CD4-positive, alpha-beta memory T cell (primary cell): ENCODE data around the gene SNF8. TPM values are rescaled to one million over a fixed set of nuclear protein-coding genes. Genes with fewer than 3 reads are reported as not detected.

Experiments
- CTCF ChIA-PET: fragments of 350-600 bp; sonication (Branson Sonifier 250); formaldehyde crosslinking; loops from one replicate; lab custom pipeline; 2021; ENCODE audit warnings: inconsistent platforms; ENCODE audit not compliant: partially characterized antibody; lab: Charles Lee
- POLR2A ChIA-PET: fragments of 350-600 bp; sonication (Branson Sonifier 250); formaldehyde crosslinking; loops from one replicate; lab custom pipeline; 2021; ENCODE audit not compliant: partially characterized antibody; lab: Charles Lee
- DNase-seq, 5 donors: peaks; one replicate each; pipeline versions ENCODE4 v3.0.0 to v3.0.0-alpha.2; 2020 to 2022; ENCODE audit warnings: mixed read lengths in 1 of 5
- H3K27ac ChIP-seq: one replicate; pipeline ENCODE4 v1.7.0; 2013; ENCODE audit warnings: low read depth, low read length
- H3K27me3 ChIP-seq: 2 replicates; pipeline ENCODE4 v1.7.0; 2013; ENCODE audit warnings: mild to moderate bottlenecking, low read length, moderate library complexity; ENCODE audit not compliant: insufficient read depth
- H3K36me3 ChIP-seq: 2 replicates; pipeline ENCODE4 v1.7.0; 2013; ENCODE audit warnings: mild to moderate bottlenecking, low read length, moderate library complexity; ENCODE audit not compliant: insufficient read depth
- H3K4me1 ChIP-seq: 2 replicates; pipeline ENCODE4 v1.7.0; 2013; ENCODE audit warnings: mild to moderate bottlenecking, low read length, moderate library complexity; ENCODE audit not compliant: insufficient read depth
- H3K4me3 ChIP-seq, 2 donors: one replicate each; pipeline ENCODE4 v1.7.0; 2013; ENCODE audit warnings: low read length in 2 of 2, mild to moderate bottlenecking in 1 of 2
- H3K9me3 ChIP-seq, 2 donors: one replicate each; pipeline ENCODE4 v1.7.0; 2013; ENCODE audit warnings: low read length in 2 of 2, control low read depth in 1 of 2; ENCODE audit not compliant: control insufficient read depth in 1 of 2
- H3K27ac Mint-ChIP-seq, 7 donors: one replicate each; pipeline ENCODE4 v1.8.0; 2020 to 2021; ENCODE audit warnings: mixed read lengths in 7 of 7, mild to moderate bottlenecking in 6 of 7, inconsistent platforms in 3 of 7, moderate library complexity in 3 of 7
- H3K27me3 Mint-ChIP-seq, 2 donors: one replicate each; pipeline ENCODE4 v1.8.0; 2020 to 2021; ENCODE audit warnings: mixed read lengths in 2 of 2
- H3K36me3 Mint-ChIP-seq, 2 donors: one replicate each; pipeline ENCODE4 v1.8.0; 2020 to 2021; ENCODE audit warnings: mixed read lengths in 2 of 2, inconsistent platforms in 1 of 2, mild to moderate bottlenecking in 1 of 2
- H3K4me1 Mint-ChIP-seq, 4 donors: one replicate each; pipeline ENCODE4 v1.8.0; 2020 to 2021; ENCODE audit warnings: mixed read lengths in 4 of 4, mild to moderate bottlenecking in 1 of 4
- H3K4me3 Mint-ChIP-seq, 8 donors: one replicate each; pipeline ENCODE4 v1.8.0; 2020 to 2021; ENCODE audit warnings: mixed read lengths in 8 of 8, mild to moderate bottlenecking in 7 of 8, moderate library complexity in 6 of 8, inconsistent platforms in 3 of 8
- H3K9me3 Mint-ChIP-seq, 8 donors: one replicate each; pipeline ENCODE4 v1.8.0; 2020 to 2021; ENCODE audit warnings: mixed read lengths in 8 of 8, mild to moderate bottlenecking in 5 of 8, inconsistent platforms in 3 of 8, moderate library complexity in 1 of 8
- intact Hi-C: fragments of 100-400 bp; cut with micrococcal nuclease; formaldehyde crosslinking; loops from one replicate; pipeline ENCODE4 v1.15.1; 2023
- polyA plus RNA-seq, 2 donors: library from polyadenylated mRNA; unstranded; fragments of 300-500 nt; fragmentation: Illumina TruSeq; gene quantifications; one replicate each; pipeline ENCODE4 v1.2.3, GENCODE V29; 2021
- total RNA-seq, 2 experiments: library from RNA; stranded (reverse); gene quantifications; one replicate each; pipeline ENCODE4 v1.2.3, GENCODE V29; 2021

SNF8 gene
- total and polyA plus RNA-seq, 4 experiments from 2014 or later = 55.6 to 115 (median 82.9) TPM

GRCh38 chr17:48905987-48906515 lies 38.6 kb downstream of the SNF8 start:
- peaks cover 23 to 32% (median 27%) of the 10 kb centered on the region in 4 donors for H3K4me1 Mint-ChIP-seq
- H3K27me3 Mint-ChIP-seq = no peaks in the 10 kb centered on the region
- CTCF ChIA-PET = interaction anchor here (2.1 kb wide), 1 partner anchor 13 kb away, joined by 18 read pairs; the partner anchor contains the start of gene ATP5MC1
- intact Hi-C loops = no loop called here
- Histone ChIP-seq H3K27ac (no peak overlapping the region), H3K4me1 (peaks cover 28% of the 10 kb centered on the region), H3K36me3 (peaks cover 8% of the 10 kb centered on the region), H3K9me3 (no peaks in the 10 kb centered on the region), H3K4me3 (no peak overlapping the region), H3K27me3 (no peaks in the 10 kb centered on the region)
- DNase-seq = no peak
- peak overlapping the region in 1 of 7 donors; percentile 96 for H3K27ac Mint-ChIP-seq
- no peak overlapping the region for H3K4me3 Mint-ChIP-seq
- POLR2A ChIA-PET = interaction anchor here (1.1 kb wide), 1 partner anchor 13 kb away, joined by 4 read pairs; the partner anchor contains the start of gene ATP5MC1
- H3K9me3 Mint-ChIP-seq = no peaks in the 10 kb centered on the region
- H3K36me3 Mint-ChIP-seq = peaks cover 0 to 24% of the 10 kb centered on the region in 2 donors

GRCh38 chr17:48904428-48904827 lies 40.2 kb downstream of the SNF8 start:
- no peak overlapping the region for H3K4me3 Mint-ChIP-seq
- H3K27ac Mint-ChIP-seq = peak overlapping the region in 1 of 7 donors; percentile 70
- intact Hi-C loops = no loop called here
- ChIA-PET CTCF (no interaction called here), POLR2A (no interaction called here)
- Histone ChIP-seq H3K27ac (no peak overlapping the region), H3K27me3 (no peaks in the 10 kb centered on the region), H3K9me3 (no peaks in the 10 kb centered on the region), H3K36me3 (no peaks in the 10 kb centered on the region), H3K4me3 (no peak overlapping the region), H3K4me1 (peaks cover 12% of the 10 kb centered on the region)
- H3K36me3 Mint-ChIP-seq = peaks cover 0 to 9% of the 10 kb centered on the region in 2 donors
- H3K9me3 Mint-ChIP-seq = no peaks in the 10 kb centered on the region
- no peaks in the 10 kb centered on the region for H3K27me3 Mint-ChIP-seq
- peaks cover 8 to 16% (median 12%) of the 10 kb centered on the region in 4 donors for H3K4me1 Mint-ChIP-seq
- no peak for DNase-seq

GRCh38 chr17:48903401-48903800 lies 41.2 kb downstream of the SNF8 start:
- intact Hi-C loops = no loop called here
- H3K9me3 ChIP-seq = no peaks in the 10 kb centered on the region
- CTCF ChIA-PET = interaction anchor here (1.6 kb wide), 1 partner anchor 19 kb away, joined by 3 read pairs; no protein-coding TSS in a partner anchor

GRCh38 chr17:48901241-48901640 lies 43.4 kb downstream of the SNF8 start:
- no peak overlapping the region for H3K4me3 ChIP-seq
- intact Hi-C loops = no loop called here
- H3K4me1 ChIP-seq = no peaks in the 10 kb centered on the region
- peaks cover 9 to 15% of the 10 kb centered on the region in 2 donors for H3K36me3 Mint-ChIP-seq
- no peak overlapping the region for H3K27ac ChIP-seq
- H3K36me3 ChIP-seq = peaks cover 4% of the 10 kb centered on the region
- no peaks in the 10 kb centered on the region for H3K27me3 Mint-ChIP-seq
- POLR2A ChIA-PET = interaction anchor here (0.6 to 1.0 kb wide), 2 partner anchors 9 to 257 kb away, joined by 3 to 4 read pairs; partner anchors contain the start of gene ATP5MC1
- DNase-seq = no peak
- H3K27ac Mint-ChIP-seq = no peak overlapping the region
- H3K9me3 ChIP-seq = no peaks in the 10 kb centered on the region
- H3K4me3 Mint-ChIP-seq = no peak overlapping the region
- CTCF ChIA-PET = interaction anchor here (1.1 kb wide), 1 partner anchor 17 kb away, joined by 4 read pairs; no protein-coding TSS in a partner anchor
- no peaks in the 10 kb centered on the region for H3K9me3 Mint-ChIP-seq
- H3K4me1 Mint-ChIP-seq = no peaks in the 10 kb centered on the region
- H3K27me3 ChIP-seq = no peaks in the 10 kb centered on the region

More at GRCh38 chr17:48903401-48903800, 41.2 kb downstream of the SNF8 start:
- peaks cover 8% of the 10 kb centered on the region for H3K4me1 ChIP-seq
- POLR2A ChIA-PET = interaction anchor here (1.0 to 2.4 kb wide), 2 partner anchors 9 to 12 kb away, joined by 6 to 13 read pairs; partner anchors contain the start of gene ATP5MC1
- no peak overlapping the region for H3K27ac Mint-ChIP-seq
- no peak overlapping the region for H3K4me3 ChIP-seq
- DNase-seq = no peak
- peaks cover 5 to 10% (median 7%) of the 10 kb centered on the region in 4 donors for H3K4me1 Mint-ChIP-seq
- no peaks in the 10 kb centered on the region for H3K9me3 Mint-ChIP-seq
- no peak overlapping the region for H3K4me3 Mint-ChIP-seq
- H3K36me3 ChIP-seq = no peaks in the 10 kb centered on the region
- peaks cover under 1 to 6% of the 10 kb centered on the region in 2 donors for H3K36me3 Mint-ChIP-seq
- no peak overlapping the region for H3K27ac ChIP-seq
- no peaks in the 10 kb centered on the region for H3K27me3 ChIP-seq
- no peaks in the 10 kb centered on the region for H3K27me3 Mint-ChIP-seq

- Mint-ChIP-seq H3K4me1 (peaks cover 12 to 27% (median 19%) of the 10 kb centered on the region in 4 donors), H3K36me3 (peaks cover 9 to 38% of the 10 kb centered on the region in 2 donors), H3K27ac (peak overlapping the region in 1 of 7 donors; percentile 22), H3K4me3 (peak overlapping the region in 1 of 8 donors; percentile 12), H3K9me3 (no peaks in the 10 kb centered on the region), H3K27me3 (no peaks in the 10 kb centered on the region)
- Histone ChIP-seq H3K27me3 (no peaks in the 10 kb centered on the region), H3K4me1 (peaks cover 22% of the 10 kb centered on the region), H3K4me3 (no peak overlapping the region), H3K36me3 (peaks cover 4% of the 10 kb centered on the region), H3K27ac (no peak overlapping the region), H3K9me3 (no peaks in the 10 kb centered on the region)
- ChIA-PET CTCF (interaction anchor here (1.2 to 2.0 kb wide), 2 partner anchors 11 to 91 kb away, joined by 3 to 21 read pairs; no protein-coding TSS in a partner anchor), POLR2A (interaction anchor here (1.7 to 5.2 kb wide), 2 partner anchors 8 to 14 kb away, joined by 6 to 101 read pairs; partner anchors contain the start of gene UBE2Z)
- intact Hi-C loops = loop anchor here (5.0 kb wide), 3 partner anchors 47 to 848 kb away; partner anchors contain the start of genes NFE2L1 and SNF8
- DNase-seq = no peak
Measured at GRCh38 chr17:48894886-48895285, 49.8 kb downstream of the SNF8 start.

GRCh38 chr17:48893646-48894508 lies 50.8 kb downstream of the SNF8 start:
- Histone ChIP-seq H3K36me3 (peaks cover 4% of the 10 kb centered on the region), H3K9me3 (no peaks in the 10 kb centered on the region), H3K27ac (peak overlapping the region; percentile 69), H3K4me3 (peak overlapping the region in 1 of 2 donors; percentile 93), H3K27me3 (no peaks in the 10 kb centered on the region), H3K4me1 (peaks cover 22% of the 10 kb centered on the region)
- CTCF ChIA-PET = interaction anchor here (1.2 to 2.5 kb wide), 4 partner anchors 10 to 90 kb away, joined by 3 to 21 read pairs (median 12); no protein-coding TSS in a partner anchor
- Mint-ChIP-seq H3K4me1 (peaks cover 12 to 27% (median 19%) of the 10 kb centered on the region in 4 donors), H3K9me3 (no peaks in the 10 kb centered on the region), H3K4me3 (peak overlapping the region; percentile 86 to 97 (median 93)), H3K27ac (peak overlapping the region; percentile 90 to 98 (median 97)), H3K27me3 (no peaks in the 10 kb centered on the region), H3K36me3 (peaks cover 9 to 38% of the 10 kb centered on the region in 2 donors)
- no peak for DNase-seq
- intact Hi-C loops = loop anchor here (5.0 kb wide), 3 partner anchors 48 to 847 kb away; partner anchors contain the start of genes NFE2L1 and SNF8
- POLR2A ChIA-PET = interaction anchor here (0.9 to 5.2 kb wide), 6 partner anchors 9 to 298 kb away, joined by 3 to 101 read pairs (median 6); partner anchors contain the start of genes SNF8 and UBE2Z
